ENCODE data around the gene SPNS2.

The SPNS2 gene

GRCh38 chr17:4554441-4554996 is 55.8 kb downstream of the SPNS2 start:
- no peak for DNase-seq

DNA sequence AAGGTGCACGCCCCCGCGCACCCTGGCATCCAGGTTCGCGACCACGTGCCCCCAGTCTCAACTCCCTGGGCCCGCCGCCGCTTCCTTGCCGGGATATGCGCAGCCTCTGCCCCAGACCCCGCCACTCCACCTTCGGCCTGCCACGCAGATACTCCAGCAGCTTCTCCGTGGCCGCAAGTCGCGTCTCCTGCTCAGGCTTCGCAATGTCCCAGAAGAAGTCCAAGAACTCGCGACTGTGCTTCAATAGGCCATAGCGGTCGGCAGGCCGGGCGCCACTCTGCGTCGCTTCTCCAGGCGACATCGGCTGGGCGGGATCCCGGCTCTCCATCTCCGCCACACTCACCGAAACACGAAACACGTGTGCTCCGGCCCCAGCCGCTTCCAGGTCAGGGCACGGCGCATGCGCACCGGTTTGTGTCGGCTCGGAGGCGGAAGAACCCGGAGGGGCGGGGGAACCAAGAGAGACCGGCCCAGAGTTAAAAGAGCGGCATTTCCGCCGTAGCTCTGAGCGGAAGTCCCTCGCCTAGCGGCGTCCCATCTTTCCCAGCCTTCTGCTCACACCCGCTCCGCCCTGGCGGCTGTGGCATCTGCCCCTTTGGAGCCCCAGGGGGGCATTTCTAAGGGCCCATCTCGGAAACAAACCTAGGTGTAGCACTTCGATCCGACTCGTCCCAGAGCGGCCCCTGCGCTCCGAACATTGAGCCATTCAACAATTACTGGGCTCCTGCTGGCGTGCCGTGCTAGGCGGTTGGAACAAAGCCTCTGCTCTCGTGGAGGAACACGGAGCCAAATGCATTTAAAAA is 56.5 kb downstream of the SPNS2 start, which contains the start of gene MYBBP1A:
MYBBP1A (minus strand) TSS at position 388 of the 803 bp plus-strand sequence; CDS start at position 328, 60 bp downstream.
- peak; percentile 93 for DNase-seq

GRCh38 chr17:4555873-4556759 is 57.4 kb downstream of the SPNS2 start:
- no peak for DNase-seq

DNA sequence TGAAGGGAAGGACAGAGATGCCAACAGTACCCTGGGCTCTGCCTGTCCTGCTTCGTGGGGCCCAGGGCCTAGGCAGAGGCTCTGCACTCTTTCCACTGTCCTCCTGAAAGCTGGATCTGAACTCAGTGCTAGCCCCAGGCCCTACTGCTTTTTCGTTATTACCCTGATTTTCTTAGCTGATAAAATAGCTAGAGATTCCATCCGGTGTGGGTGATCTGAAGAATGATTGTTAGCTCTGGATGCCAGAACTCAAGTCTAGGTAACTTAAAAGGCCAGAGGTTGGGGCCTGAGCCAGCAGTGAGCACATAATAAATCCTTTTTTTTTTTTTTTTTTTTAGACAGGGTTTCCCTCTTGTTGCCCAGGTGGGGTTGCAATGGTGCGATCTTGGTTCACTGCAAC is 58.3 kb downstream of the SPNS2 start:
- DNase-seq: no peak

DNA sequence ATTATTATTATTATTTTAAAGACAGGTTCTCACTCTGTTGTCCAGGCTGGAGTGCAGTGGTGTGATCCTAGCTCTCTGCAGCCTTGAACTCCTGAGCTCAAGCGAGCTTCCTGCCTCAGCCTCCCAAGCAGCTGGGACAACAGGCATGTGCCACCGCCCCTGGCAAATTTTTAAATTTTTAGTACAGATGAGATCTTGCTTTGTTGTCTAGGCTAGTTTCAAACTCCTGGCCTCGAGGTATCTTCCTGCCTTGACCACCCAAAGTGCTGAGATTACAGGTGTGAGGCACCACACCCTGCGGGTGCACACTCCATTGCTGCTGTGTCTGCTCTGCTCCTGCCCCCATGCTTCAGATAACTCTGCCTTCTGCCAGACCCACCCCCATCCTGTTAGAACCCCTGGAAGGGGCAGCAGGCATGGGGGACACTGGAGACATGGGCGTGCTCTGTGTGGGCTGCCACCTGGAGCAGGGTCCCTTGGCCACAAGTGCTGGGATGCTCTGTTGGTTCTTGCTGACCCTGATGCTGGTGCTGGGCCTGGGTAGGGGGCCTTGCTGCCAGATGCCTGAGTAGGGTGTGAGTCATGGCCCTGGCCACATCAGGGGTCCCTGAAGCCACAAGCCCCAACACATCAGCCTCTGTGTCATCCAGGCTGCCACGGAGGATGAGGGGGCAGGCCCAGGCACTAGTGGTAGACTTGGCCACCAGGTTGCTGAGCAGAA is 59.1 kb downstream of the SPNS2 start:
- no peak for DNase-seq

GRCh38 chr17:4558347-4558971 is 59.8 kb downstream of the SPNS2 start:
- DNase-seq: no peak

- DNase-seq: no peak
These were observed 60.6 kb downstream of the SPNS2 start for GRCh38 chr17:4559139-4559791.

DNA sequence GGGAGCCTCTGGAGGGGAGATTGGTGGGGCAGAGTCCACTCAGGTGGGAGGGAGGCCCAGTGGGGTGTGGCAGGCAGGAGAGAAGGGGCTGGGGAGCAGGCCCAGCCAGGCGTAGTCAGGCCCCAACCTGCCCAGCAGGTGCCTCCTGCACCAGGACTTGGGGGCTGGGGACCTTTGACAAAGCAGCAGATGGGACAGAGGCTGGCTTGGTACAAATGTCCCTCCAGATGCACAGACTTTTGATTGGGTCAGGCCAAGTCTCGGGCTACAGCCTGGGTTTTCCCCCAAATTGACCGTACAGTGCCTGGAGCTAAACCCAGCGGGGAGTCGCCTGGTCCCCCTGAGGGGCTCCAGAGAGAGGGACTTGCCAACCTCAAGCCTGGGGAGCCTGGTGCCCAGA is 61.3 kb downstream of the SPNS2 start:
- no peak for DNase-seq

DNA sequence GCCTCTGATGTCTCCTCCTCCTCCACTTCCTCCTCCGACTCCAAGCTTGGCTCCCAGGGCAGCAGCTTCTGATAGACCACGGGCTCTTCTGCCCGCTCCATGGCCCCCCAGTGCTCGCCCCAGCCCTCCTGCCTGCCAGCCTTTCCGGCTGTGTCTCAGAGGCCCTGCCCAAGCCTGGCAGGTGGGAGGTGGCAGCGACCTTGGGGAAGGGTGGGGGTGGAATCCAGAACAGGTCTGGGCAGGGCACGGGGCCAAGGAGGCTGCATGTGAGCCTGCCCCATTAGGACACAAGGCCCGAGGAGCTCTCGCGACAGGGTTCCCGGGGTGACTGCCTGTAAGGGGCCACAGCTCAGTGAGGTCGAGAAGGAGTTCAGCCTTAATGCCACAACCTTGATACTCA is 61.7 kb downstream of the SPNS2 start, which contains the start of gene GGT6:
GGT6 (minus strand) TSS at position 157 of the 400 bp plus-strand sequence; CDS start at position 101, 56 bp downstream.
- DNase-seq: no peak

DNA sequence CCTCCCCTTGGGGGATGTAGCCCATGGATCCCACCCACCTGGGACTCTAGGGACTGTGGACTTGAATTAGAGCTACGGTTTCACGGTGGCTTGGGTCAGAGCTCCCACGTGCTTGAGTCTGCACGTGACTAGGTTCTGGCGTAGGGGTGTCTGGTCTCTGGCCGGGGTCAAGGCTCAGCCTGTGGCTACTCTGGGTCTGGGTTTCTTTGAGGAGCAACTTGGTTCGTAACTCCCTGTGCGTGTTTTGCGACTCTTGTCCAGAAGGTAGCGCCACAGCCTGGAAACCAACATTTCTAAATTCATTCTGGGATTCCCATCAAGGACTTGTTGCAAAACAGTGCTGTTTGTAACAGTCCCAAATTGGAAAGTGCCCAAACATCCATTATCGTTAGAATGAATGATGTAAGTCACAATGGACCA is 62.2 kb downstream of the SPNS2 start:
- DNase-seq: no peak

DNA sequence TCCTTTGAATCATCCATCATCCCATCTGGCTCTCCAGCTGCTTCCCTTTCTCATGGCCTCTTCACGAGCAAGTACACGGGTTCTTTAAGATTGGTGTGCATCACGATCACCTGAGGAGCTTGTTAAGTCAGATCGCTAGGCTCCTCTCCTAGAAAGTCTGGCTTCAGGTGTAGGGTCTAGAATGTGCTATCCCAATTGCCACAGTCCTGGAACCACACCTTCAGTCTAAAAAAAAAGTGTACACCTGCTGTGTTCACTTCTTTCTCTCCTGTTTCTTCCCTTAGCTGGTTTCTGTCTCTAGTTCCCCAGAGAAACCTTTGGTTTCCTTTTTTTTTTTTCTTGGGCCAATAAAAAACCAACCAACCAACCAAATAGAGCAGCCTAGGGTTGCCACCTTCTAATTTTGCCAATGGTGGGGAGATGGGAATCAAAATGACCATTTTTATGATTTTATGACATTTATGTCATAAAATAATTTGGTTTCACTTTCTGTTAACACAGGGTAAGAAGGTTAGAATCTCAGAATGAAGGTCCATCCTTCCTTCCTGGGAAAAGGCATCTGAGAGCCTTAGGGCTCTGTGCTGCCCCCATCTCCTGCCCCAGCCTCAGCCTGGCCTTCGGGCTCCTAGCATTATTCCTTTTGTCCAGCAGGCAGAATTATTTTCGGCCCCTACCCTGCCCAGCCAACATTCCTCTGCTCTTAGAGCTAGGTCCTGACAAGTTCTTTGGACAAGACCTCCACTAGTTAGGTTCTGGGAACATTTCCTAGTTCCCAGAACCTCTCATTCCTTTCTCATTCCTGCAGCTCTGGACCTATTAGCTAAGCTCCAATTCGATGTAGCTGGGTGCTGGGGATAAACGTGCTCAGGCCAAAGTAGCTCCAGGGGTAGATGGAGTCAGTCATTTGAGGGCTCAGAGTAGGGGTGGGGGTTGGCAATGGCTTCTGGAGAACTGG is 63.6 kb downstream of the SPNS2 start:
- DNase-seq: no peak

GRCh38 chr17:4565209-4566141 is 66.8 kb downstream of the SPNS2 start:
- peak; percentile 61 for DNase-seq

DNA sequence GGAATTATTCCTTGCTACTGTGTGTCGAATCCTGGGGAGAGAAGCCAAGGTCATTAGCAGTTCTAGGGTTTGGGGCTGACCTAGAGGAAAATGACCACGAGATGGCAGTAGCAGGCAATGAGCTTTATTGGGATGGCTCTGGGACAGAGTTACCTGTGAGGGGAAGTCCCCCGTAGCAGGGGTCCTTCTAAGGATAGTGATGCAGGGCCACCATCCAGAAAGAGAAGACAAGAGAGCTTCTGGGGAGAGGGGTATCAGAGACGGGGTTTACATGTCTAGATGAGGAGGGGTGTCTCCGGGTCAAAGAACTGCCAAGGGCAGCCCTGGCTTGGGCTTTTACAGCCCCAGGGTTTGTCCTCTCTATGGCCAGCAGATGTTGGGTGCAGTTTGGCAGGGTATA is 68.1 kb downstream of the SPNS2 start:
- peak; percentile 41 for DNase-seq

- DNase-seq: peak; percentile 25
These were observed 70.9 kb downstream of the SPNS2 start for GRCh38 chr17:4569591-4569990.

DNA sequence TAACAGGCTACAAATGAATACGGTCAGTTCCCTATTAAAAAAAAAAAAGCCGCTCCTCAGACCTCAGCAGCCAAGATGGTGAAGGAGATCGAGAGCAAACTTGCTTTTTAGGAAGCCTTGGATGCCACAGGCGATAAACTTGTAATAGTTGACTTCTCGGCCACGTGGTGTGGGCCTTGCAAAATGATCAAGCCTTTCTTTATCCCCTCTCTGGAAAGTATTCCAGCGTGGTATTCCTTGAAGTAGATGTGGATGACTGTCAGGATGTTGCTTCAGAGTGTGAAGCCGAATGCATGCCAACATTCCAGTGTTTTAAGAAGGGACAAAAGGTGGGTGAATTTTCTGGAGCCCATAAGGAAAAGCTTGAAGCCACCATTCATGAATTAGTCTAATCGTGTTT is 73.5 kb downstream of the SPNS2 start:
- DNase-seq: no peak

GRCh38 chr17:4573115-4573514 is 74.4 kb downstream of the SPNS2 start:
- DNase-seq: no peak

GRCh38 chr17:4573669-4574068 is 75.0 kb downstream of the SPNS2 start:
- no peak for DNase-seq

DNA sequence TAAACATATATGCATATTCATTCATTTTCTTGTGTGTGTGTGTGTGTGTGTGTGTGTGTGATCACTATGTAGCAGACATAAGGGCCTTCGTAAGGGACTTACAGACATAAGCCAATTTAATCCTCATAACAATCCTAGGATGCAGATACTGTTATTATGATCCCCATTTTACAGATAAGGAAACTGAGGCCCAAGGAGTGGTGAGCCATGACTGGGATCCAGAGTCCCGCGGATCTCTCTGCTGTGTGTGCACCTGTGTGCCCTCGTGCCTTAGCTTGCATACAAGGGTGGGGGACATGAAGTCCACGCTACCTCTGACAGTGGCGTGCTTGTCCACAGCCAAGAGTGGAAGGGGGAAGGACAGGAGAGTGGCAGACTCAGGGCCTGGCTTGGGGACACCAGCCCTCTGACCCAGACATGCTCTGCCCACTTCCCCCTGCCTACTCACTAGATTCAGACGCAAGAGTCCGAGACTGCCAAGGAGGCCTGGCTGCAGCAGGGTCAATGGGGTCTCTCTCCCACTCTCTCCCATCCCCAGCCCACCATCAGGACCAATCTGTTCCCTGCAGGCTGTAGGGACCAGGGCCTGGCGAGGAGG is 75.9 kb downstream of the SPNS2 start:
- DNase-seq: no peak

DNA sequence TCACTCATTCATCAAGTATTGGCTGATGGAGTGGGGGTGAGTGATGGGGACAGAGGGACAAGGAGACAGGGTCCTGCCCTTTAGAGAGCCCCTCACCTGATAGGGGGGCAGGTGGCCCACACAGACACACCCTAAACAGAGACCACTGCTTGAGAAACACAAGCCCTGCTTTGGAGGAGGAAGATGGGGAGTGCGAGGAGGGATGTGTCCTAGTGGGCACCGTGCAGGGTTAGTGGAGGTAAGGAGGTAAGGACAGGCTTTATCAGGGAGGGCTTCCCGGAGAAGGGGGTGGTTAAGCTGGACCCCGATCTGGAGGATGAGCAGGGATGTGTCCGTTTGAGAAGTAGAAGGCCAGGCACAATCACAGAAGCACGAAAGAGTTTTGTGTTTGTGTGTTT is 77.5 kb downstream of the SPNS2 start:
- no peak for DNase-seq
